HG03354 (cell line): Measurements from ENCODE around the gene WSB1.
"Not testable (repeated sequence)": the region's sequence is repeated elsewhere in the genome, so short reads cannot be mapped to it uniquely, and the experiment has no call there.

Source experiments
- ATAC-seq: cut with Tn5 transposase; IDR thresholded peaks from one replicate; pipeline ENCODE4 v1.9.1; 2021; ENCODE audit warnings: mild to moderate bottlenecking; ENCODE audit not compliant: unreplicated experiment, poor library complexity, severe bottlenecking

WSB1 gene

GRCh38 chr17:27293898-27294688 is at the start of gene WSB1:
TSS of gene WSB1 (plus strand) at chr17:27294114. CDS start at chr17:27294396, 282 bp downstream.
- peak; percentile 83 for ATAC-seq

- peak; percentile 10 for ATAC-seq
Measured at GRCh38 chr17:27244491-27245223, 49.3 kb upstream of the WSB1 start.

GRCh38 chr17:27245230-27245696 is 48.7 kb upstream of the WSB1 start:
- peak; percentile 98 for ATAC-seq

- no peak for ATAC-seq
Measured at GRCh38 chr17:27246537-27246936, 47.4 kb upstream of the WSB1 start.

GRCh38 chr17:27247071-27247957 is 46.6 kb upstream of the WSB1 start:
- ATAC-seq, result no peak

- no peak for ATAC-seq
Measured at GRCh38 chr17:27247958-27248342, 46.0 kb upstream of the WSB1 start.

- ATAC-seq, result not testable (repeated sequence)
Measured at GRCh38 chr17:27250791-27251190, 43.1 kb upstream of the WSB1 start.

- ATAC-seq, result not testable (repeated sequence)
Measured at GRCh38 chr17:27254802-27255201, 39.1 kb upstream of the WSB1 start.

- no peak for ATAC-seq
Measured at GRCh38 chr17:27256225-27257030, 37.5 kb upstream of the WSB1 start.

- ATAC-seq, result no peak
Measured at GRCh38 chr17:27257031-27257357, 36.9 kb upstream of the WSB1 start.

- no peak for ATAC-seq
Measured at GRCh38 chr17:27259356-27259755, 34.6 kb upstream of the WSB1 start.

GRCh38 chr17:27263386-27263785 is 30.5 kb upstream of the WSB1 start:
- no peak for ATAC-seq

- ATAC-seq, result no peak
Measured at GRCh38 chr17:27264068-27264812, 29.7 kb upstream of the WSB1 start.

- ATAC-seq, result no peak
Measured at GRCh38 chr17:27265333-27265732, 28.6 kb upstream of the WSB1 start.

GRCh38 chr17:27266228-27266627 is 27.7 kb upstream of the WSB1 start:
- ATAC-seq, result no peak

- no peak for ATAC-seq
Measured at GRCh38 chr17:27268394-27269085, 25.4 kb upstream of the WSB1 start.

GRCh38 chr17:27269201-27269600 is 24.7 kb upstream of the WSB1 start:
- ATAC-seq, result no peak

- no peak for ATAC-seq
Measured at GRCh38 chr17:27269974-27270373, 23.9 kb upstream of the WSB1 start.
